Stimulated activated CD8-positive, alpha-beta memory T cell treated with anti-CD3 and anti-CD28 coated beads, Interleukin-2, amount 100 ng/mL, for 1 hour (primary cell): Measurements from ENCODE around the gene TSEN54.

Source experiments
- DNase-seq, 2 donors: peaks; one replicate each; pipeline ENCODE4 v3.0.0-alpha.2; 2020; ENCODE audit warnings: low read depth in 2 of 2

The TSEN54 gene

DNA sequence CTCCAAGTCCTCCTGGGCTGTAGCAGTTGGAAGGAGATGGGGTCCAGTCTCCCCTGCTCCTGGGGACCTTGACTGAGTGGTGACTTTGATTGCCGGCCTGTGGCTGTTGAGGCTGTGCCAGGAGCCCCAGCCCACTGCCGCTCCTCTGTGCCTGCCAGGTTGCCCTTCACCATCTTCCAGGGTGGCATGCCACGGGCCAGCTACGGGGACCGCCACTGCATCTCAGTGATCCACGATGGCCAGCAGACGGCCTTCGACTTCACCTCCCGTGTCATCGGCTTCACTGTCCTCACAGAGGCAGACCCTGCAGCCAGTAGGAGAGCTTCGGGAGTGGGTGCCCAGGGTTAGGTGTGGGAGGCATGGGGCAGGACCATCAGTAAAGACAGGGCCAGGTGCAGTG is 47.9 kb downstream of the TSEN54 start:
- no peak for DNase-seq

- DNase-seq, result no peak
Measured at GRCh38 chr17:75565066-75565465, 48.7 kb downstream of the TSEN54 start.

DNA sequence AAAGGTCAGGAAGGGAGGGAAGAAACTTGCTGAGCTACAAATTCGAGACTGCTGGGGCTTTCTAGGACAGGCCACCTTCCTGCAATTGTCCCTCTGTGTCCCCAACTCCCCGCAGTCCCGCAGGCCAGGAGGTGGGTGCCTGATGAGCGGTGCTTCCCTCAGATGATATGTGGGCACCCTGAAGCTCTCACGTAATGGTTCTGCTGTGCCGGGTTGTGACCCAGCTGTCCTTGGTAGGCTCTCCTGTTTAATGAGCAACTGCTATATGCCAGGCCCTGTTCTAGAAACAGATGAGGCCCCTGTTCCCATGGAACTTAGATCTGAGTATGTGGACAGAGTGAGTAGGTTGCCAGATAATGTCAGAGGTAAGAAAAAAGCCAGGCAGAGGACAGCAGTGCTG is 49.3 kb downstream of the TSEN54 start:
- no peak for DNase-seq

- no peak for DNase-seq
Measured at GRCh38 chr17:75566416-75566815, 50.1 kb downstream of the TSEN54 start.

- DNase-seq, result no peak
Measured at GRCh38 chr17:75566834-75567233, 50.5 kb downstream of the TSEN54 start.

DNA sequence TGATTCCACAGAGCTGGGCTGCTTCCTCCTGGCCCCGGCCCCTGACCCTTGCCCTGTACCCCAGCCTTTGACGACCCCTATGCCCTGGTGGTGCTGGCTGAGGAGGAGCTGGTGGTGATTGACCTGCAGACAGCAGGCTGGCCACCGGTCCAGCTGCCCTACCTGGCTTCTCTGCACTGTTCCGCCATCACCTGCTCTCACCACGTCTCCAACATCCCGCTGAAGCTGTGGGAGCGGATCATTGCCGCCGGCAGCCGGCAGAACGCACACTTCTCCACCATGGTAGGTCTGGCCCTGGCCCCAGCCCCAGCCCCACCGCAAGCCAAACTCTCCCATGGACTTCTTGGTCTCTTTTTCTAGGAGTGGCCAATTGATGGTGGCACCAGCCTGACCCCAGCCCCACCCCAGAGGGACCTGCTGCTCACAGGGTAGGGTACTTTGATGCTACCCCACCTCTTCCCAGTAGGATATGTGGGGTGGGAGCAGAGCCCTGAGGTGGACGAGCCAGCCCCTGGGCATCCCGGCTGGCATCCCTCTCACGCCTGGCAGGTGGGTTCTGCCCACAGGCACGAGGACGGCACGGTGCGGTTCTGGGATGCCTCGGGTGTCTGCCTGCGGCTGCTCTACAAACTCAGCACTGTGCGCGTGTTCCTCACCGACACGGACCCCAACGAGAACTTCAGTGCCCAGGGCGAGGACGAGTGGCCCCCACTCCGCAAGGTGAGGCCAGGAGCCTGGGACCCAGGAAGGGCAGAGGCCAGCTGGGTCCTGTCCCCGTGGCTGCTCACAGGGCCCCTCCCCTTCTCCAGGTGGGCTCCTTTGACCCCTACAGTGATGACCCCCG is 52.3 kb downstream of the TSEN54 start:
- no peak for DNase-seq

- DNase-seq, result no peak
Measured at GRCh38 chr17:75570034-75570676, 53.8 kb downstream of the TSEN54 start.

GRCh38 chr17:75570772-75571171 is 54.4 kb downstream of the TSEN54 start:
- no peak for DNase-seq

DNA sequence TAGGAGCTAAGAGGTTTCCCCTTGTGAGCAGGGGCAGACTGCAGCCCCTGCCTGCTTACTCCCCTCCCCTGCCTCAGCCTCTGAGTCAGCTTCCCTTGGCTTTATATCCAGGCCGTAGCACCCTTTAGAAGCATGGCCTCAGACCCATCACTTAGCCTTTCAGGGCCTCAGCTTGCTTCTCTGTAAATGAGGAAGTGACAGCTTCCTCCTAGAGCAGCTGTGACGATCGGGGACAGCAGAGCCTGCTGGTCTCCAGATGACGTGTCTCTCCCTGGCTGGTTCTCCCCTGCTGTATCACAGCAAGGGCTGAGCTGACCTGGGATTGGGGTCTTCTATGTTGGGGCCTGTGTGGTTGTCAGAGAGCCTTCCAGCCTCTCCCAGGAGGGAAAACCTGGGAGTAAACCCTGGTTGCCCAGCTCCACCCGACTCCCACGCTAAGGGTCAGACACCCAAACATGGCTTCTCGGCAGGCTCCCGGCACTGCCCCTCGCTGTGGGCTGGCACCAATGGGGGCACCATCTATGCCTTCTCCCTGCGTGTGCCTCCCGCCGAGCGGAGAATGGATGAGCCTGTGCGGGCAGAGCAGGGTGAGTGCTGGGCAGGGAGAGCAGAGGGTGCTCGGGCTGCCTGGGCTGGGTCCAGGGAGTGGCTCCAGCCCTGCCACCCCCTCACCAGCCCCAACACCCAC is 55.0 kb downstream of the TSEN54 start:
- DNase-seq, result no peak

DNA sequence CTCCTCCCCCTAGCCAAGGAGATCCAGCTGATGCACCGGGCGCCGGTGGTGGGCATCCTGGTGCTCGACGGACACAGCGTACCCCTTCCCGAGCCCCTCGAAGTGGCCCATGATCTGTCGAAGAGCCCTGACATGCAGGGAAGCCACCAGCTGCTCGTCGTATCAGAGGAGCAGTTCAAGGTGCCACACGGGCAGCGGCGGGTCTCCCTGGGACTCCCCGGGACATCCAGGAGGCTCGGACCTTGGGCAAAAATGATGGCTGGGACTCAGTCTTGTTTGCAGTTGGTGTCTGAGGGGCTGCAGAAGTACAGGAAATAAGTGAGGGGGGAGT is 55.5 kb downstream of the TSEN54 start:
- no peak for DNase-seq

GRCh38 chr17:75572713-75573539 is 56.6 kb downstream of the TSEN54 start:
- no peak for DNase-seq

DNA sequence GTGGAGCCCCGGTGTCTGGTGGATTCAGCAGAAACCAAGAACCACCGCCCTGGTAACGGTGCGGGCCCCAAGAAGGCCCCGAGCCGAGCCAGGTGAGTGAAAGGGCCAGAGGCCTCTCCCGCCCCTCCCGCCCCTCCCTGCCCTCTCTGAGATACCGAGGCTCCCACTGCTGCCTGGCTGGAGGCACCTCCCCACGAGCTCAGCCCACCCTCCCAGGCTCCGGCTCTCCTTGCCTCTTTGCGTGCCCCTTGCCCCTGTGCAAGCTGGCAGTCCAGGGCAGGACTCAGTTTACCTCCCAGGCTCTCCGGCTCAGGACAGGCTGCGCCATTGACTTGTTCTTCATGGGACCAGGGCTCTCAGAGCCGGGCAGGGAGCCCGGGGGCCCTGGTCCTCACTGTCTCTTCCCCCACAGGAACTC is 57.2 kb downstream of the TSEN54 start:
- DNase-seq, result no peak

DNA sequence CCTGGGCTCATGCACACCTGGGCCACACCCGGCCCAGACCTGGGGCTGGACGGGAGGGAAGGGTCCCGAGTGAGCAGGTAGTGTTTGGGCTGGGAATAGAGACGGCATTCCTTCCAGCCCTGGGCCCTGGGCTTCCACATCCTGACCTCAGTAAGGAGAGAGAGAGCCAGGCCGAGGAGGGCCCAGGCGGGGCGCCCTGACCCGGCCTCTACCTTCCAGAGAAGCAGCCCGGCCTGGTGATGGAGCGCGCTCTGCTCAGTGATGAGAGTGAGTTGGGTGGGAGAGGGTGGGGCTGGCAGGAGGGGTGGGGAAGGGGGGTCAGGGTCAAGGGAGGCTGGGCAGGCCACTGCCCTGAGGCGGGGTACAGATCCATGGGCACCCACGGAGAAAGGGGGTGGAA is 57.7 kb downstream of the TSEN54 start:
- no peak for DNase-seq
